GM18505 (cell line): Measurements from ENCODE around the gene TENT5C.

Experiments used
- ATAC-seq: cut with Tn5 transposase; IDR thresholded peaks from one replicate; pipeline ENCODE4 v1.9.1; 2021; ENCODE audit not compliant: unreplicated experiment
- POLR2A ChIP-seq: IDR thresholded peaks from 4 replicates; pipeline ENCODE4 v1.6.1; 2011; ENCODE audit warnings: borderline replicate concordance; ENCODE audit not compliant: insufficient read depth, insufficient read length; ENCODE audit errors: extremely low read depth

Gene TENT5C

GRCh38 chr1:117577191-117577885 is 28.5 kb upstream of the TENT5C start:
- no peak for TF ChIP-seq POLR2A
- ATAC-seq = no peak

GRCh38 chr1:117578466-117578865 is 27.4 kb upstream of the TENT5C start:
- TF ChIP-seq POLR2A = no peak
- no peak for ATAC-seq

GRCh38 chr1:117579221-117579906 is 26.5 kb upstream of the TENT5C start:
- no peak for TF ChIP-seq POLR2A
- no peak for ATAC-seq

- no peak for TF ChIP-seq POLR2A
- ATAC-seq = no peak
These were observed 25.4 kb upstream of the TENT5C start for GRCh38 chr1:117580436-117580835.

GRCh38 chr1:117580882-117581281 is 25.0 kb upstream of the TENT5C start:
- TF ChIP-seq POLR2A = no peak
- ATAC-seq = no peak

GRCh38 chr1:117581391-117581943 is 24.4 kb upstream of the TENT5C start:
- no peak for ATAC-seq
- no peak for TF ChIP-seq POLR2A

- no peak for TF ChIP-seq POLR2A
- no peak for ATAC-seq
These were observed 23.4 kb upstream of the TENT5C start for GRCh38 chr1:117582451-117582850.

GRCh38 chr1:117583247-117583646 is 22.6 kb upstream of the TENT5C start:
- TF ChIP-seq POLR2A = no peak

GRCh38 chr1:117584181-117584580 is 21.7 kb upstream of the TENT5C start:
- no peak for TF ChIP-seq POLR2A
- ATAC-seq = no peak

More at GRCh38 chr1:117583247-117583646, 22.6 kb upstream of the TENT5C start:
- ATAC-seq = no peak

GRCh38 chr1:117585086-117585485 is 20.8 kb upstream of the TENT5C start:
- no peak for TF ChIP-seq POLR2A
- ATAC-seq = no peak

- ATAC-seq = no peak
- no peak for TF ChIP-seq POLR2A
These were observed 19.5 kb upstream of the TENT5C start for GRCh38 chr1:117586337-117586736.

GRCh38 chr1:117586747-117587498 is 18.9 kb upstream of the TENT5C start:
- no peak for ATAC-seq
- no peak for TF ChIP-seq POLR2A
